ENCODE results near the gene VAX1.

The VAX1 gene

DNA sequence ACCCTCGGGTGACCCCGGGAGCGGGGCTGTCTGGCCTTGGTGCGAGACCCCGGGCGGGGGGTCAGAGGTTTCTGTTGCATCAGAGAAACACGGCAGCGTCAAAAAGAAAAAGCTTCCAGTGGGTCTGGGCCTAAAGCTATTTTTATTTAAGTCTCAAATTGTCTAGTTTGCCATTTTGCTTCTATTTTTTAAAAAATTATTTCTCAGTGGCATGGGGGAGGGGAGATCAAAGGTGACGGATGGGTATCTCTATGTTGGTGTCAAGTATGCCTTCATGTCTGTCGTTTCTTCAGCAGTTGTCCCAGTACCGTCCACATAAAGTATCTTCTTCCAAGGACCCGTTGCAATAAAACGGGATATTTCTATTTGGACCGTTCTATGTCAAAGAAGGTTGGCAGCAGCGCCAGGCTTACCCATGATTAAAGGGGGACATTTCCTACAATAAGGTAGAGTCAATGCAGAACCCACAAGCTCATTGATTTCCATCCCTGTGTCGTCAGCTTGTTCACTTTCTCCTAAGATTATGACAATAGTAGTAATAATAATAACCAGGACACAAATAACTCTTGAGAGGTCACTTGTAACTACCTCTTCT, 26.0 kb upstream of the VAX1 start:
- DNase-seq: no peak

DNA sequence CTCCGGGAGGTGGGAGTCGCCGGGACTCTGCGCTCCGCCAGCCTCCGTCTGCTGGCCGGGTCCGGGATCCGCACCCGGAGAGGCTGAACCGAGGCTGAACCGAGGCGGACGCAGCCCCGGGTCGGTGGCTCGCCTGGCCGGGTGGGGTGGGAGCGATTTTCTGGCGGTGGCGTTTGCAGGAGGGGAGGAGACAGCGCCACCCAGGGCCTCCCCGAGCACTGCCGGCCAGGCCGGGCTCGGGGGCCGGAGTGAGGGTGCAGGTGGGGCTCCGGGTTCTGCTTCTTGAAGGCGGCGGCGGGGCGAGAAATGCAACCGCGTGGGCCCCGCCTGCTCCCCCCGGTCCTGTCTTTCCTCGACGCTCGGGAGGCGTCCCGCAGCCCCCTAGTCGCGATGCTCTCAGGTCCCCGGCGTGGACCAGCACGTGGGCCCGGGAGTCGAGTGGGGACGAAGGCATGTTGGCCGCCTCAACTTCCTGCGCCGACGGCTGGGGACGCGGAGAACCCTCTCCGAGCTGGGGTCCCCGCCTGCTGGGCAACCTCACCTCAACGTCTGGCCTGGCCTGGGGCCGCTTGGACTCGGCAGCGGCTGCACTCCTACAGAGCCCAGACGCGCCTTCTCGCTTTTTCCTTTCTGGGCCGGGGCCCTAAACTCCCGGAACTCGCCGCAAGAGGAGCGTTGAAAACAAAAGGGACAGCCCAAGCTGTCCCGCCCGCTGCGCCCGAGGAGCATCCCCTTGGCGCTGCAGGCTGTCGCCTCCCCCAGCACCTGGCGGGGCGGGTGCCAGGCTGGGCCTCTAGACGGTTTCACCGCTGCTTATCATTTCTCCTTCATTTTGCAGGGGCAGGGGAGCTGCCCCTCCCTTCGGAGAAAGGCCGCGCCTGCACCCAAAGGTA, 25.2 kb upstream of the VAX1 start:
- no peak for DNase-seq

DNA sequence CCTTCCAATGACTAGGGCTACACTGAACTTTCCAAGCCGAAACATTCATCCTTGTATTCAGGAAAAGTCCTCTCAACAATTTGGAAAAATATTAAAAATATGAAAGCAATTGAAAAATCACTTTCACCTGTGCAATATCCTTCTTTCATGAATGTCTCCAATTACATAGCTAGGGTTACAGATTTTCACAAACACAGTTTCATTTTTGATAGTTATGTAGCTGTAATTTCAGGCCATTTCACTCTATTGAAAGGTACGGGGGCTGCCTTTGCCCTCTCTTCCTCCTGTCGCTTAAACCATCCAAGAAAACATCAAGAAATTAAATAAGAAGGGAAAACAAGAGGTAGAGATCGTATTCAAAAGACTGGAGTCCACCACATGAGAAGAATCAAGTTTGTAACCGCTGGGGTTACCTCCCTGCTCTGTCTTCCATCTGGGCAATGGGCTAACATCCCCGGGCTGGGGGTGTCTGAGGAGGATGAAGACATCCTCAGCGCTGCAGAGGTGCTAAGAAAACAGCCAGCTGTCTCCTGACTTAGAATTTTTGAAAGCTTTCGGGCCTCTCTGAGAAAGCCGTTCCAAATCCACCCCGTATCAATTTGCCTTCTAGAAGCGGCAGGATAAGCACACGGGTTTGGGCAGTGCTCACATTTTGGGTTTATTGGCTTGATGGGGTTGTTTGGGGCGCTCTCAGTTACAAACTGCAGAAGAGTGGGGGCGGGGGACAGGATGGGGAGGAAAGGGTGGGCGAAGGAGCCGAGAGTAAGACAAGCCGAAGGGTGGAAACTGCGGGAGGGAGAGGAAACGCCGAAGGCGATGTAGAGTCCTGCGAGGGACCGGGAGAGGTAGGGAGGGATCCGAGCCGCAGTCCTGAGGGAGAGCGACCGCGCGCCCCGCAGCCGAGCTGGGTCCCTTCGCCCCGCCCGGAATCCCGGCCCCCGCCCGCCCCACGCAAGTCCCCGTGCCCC, 24.3 kb upstream of the VAX1 start:
- no peak for DNase-seq

DNA sequence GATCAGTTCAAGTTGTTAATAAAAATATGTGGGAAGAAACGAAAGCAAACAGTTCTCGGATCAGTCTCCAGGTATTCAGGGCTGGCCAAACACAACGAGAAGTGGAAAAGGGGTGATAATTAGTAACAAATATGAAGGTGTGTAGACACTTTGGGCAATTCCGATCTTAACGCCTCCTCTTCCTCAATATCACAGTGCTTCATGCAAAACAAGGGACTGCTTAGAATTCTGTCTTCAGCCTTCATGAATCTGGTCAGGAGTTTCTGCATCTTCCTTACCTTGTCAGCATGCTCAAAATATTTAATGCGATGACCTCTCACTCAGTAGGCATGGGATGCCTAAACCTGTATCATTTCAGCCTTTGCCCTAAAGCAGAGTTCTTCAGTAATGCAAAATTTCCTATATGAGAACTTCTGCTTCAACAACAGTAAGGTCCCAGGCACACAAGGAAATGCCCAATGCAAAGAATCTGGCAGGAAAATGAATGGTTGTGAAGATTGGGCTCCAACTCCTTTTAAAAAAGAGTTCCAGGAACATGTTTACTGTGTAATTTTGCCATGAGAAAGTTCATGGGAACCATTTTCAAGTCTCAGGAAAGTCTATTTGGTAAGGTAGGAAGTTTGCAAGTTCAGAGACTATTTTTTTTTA, 23.4 kb upstream of the VAX1 start:
- DNase-seq: no peak

DNA sequence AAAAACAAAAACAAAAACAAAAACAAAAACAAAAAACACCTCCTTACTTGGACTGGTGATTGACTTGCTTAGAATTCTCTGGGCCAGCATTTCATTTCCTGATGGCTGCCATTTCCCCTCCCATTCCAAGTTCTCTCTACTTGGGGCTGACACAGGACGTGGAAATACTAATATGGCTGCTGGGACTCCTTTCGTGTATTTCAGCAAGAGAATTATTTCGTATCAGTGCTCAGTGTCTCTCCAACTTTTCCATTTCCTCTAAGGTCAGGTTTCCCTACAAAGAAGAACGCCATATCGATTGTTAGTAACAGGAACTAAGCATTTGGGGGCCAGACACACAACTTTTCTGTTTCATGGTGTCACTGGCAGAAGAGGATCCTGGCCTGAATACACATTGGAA, 22.5 kb upstream of the VAX1 start:
- DNase-seq: no peak

DNA sequence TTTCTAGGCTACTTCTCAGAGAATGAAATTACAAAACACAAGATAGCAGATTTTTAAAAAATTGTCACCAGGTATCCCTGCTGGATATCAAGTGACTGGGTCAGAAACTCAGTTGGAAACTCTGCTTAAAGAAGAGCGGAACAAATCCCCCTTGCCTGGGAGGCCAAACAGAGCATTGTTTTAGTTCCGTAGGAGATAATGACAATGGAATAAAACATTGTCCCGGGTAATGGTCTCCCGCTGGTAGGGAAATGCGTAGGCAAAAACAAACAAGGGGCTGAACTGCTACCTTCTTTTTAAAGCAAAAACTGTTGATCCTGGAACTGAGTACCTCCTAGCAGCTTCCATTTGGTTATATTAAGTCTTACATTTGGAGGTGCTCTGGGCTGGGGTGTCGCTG, 21.3 kb upstream of the VAX1 start:
- DNase-seq: no peak

DNA sequence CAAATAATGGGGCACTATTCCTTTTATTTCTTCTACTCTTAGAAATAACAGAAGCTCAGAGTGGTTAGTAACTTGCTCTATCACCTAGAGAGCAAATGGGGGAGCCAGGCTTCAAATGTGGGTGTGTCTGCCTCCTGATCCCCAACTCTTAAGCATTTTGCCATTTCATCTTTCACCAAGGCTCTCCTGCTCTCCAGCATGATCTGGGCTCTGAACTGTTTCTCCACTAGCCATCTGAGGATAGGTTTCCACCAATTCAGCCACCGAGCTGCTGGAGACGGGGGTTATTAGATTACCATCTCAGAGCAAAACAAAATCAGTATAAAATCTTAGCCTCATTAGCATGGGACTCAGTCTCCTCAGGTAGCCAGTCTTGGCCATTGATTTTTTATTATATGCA, 20.2 kb upstream of the VAX1 start:
- no peak for DNase-seq

DNA sequence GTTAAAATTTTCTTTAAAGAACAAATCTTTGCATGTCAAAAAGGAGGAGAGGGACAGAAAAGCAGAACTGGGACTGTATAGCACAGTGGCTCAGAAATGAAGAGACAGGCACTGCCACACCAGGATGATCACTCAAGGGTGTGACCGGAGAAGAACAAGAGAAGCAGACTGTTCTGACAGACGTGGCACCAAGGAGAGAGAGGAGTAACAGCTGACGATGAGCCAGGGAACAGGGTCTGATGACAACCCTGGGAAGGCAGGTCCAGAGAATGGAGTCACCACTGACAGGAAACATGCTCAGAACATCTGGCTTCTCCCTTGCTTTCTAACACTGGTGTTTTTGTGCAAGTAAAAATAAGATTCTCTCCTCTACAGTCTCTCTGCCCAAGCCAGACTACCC, 14.6 kb upstream of the VAX1 start:
- DNase-seq: no peak

DNA sequence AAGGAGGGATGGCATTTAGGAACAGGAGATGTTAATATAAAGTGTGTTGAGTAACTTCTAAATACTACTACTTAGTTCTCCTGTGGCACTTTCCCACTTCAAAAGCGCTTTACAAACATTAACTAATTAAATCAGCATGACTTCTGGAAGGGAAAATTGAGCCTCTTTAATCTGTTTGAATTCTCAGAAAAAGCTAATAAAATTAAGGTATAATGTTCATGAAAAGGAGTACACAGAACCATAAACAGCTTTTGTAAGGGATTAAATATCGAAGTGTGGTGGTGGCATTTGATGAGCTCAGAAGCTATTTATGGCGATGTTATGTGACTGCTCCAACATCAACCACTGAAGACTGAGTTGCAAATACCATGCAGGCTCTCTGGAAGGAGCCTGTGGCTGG, 10.2 kb upstream of the VAX1 start:
- no peak for DNase-seq

DNA sequence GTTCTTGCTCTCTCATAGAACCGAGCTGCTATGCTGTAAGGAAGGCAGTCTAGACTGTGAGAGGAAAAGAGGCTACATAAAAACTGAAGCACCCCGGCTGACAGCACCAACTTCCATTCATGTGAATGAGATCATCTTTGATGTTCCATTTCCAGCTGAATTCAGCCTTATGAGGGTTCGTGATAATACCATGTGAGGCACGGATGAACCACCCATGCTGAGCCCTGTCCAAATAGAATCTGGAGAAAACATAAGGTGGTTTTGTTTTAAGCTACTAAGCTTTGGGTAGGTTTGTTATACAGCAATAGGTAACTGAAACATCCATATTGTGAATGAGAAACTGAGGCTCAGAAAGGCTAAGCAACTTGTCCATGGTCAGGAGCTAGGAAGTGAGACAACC, 6.9 kb upstream of the VAX1 start:
- no peak for DNase-seq

DNA sequence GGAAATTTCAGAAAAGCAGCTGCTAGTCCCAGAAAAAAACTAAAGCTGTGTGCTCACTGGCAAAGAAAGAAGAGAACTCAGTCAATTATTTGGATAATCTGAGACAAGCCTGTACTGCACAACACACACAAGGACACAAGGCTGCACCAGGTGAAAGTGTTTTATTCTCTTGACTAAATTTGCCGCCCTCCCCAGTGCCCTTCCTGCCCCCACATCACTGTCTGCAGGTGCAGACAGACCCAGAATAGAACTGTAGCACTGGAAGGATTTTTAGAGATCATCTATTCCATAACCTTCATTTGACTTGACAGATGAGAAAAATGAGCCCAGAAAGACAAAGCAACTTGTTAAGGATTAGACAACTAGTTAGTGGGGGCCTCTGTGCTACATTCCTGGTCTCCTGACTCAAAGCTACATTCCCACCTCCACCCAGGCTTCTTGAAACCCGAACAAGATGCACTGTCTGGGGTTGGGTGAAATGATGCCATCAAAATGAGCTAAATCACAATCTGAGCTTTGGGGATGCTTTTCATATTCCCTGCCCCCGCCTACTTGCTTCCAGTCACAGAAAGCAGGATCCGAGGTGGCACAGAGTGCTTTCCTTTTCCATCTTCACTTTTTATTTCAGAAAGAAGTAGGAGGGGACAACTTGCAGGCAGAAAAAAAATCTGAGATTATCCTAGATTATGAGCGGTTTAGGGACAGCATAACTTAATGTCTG, 5.2 kb upstream of the VAX1 start:
- no peak for DNase-seq

DNA sequence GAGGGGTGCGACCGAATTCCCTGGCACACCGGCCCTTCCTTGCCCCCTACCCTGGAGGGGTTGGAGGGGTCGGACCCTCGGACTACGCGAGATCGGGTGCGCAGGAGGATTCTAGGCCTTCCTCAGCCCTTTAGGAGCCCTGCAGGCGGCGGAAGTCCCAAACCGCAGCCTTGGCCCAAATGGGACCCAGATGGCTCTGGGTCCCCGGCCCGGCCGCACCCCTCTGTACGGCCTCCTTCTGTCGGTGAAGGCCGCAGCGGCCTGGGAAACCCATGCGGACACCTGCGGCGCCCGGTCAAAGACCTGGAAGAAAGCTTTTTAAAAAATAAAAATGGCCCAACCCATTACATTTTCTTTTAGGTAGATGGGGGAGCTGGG, 2.4 kb upstream of the VAX1 start:
- DNase-seq: no peak

DNA sequence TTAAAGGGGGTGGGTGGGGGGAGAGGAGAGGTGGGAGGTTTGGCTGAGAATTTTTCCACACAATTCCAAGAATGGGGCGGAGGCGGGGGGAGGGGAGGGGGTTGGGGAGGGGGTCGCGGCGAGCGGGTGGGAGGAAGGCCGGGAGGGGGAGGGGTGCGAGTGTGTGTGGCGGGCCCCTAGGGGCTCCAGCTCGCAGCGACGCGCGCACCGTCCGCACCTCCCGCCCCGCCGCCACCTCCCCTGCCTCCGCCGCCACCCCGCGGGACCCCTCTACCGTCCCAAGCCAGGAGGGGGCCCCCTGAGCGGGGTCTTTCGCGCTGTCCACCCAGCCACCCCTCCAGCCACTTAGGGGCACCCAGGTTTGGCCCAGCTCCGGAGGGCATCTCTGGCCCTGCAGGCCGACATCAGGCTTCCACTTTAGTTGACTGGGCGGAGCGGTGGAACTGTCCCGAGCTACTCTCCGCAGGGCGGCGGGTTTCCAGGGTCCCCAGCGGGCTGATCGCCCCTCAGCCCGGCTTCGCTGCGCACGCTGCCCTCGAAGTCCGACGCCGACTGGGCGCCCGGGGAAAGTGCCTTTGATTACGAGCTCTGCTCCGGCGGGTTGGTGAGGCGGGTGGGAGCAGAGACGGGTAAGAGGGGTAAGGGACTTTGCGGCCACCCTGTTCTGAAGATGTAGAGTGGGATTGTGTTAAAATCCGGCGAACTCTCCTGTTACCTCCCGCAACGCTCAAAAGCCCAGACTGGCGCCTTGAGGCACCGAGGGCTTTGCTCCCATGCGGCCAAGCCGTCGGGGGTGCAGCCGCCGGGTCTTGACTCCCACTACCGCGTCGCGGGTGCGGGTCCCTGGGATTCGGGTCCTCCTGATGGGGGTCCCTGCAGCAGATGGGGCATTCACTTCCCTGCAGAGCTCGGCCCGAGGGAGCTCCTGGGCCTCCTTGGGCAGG, 1.8 kb upstream of the VAX1 start:
- DNase-seq: no peak

DNA sequence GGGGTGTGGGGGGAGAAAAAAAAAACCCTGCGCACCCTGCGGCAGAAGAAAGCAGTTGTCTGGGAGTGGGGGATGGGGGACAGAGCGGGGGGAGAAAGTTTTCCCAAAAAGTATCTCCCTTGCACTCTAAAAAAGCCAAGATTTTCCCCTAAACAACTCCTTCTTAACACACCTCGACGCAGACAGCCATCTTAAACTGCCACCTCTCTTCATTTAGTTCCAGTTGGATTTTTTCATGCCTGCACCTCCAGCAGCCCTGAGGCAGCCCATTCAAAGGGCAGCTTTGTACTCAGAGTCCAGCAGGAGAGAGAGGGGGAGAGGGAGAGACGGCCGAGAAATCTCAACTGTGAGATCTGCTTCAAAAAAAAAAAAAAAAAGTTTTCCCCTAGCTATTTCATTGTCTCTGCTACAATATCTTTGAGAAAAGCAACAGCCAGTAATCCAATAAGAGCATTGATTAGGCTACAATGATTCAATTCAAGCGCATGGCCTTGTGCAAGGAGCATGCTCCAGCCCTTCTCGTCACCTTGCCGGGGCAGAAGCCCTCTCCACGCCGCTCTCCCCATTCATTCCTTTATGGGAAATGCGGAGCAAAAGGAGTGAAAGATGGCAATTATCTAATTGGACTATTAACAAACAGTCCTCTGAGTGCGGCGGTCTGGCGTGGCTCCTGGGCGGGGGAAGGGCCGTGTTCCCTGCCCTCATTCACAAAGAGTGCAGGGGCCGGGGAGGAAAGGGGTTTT, 939 bp upstream of the VAX1 start:
- no peak for DNase-seq

DNA sequence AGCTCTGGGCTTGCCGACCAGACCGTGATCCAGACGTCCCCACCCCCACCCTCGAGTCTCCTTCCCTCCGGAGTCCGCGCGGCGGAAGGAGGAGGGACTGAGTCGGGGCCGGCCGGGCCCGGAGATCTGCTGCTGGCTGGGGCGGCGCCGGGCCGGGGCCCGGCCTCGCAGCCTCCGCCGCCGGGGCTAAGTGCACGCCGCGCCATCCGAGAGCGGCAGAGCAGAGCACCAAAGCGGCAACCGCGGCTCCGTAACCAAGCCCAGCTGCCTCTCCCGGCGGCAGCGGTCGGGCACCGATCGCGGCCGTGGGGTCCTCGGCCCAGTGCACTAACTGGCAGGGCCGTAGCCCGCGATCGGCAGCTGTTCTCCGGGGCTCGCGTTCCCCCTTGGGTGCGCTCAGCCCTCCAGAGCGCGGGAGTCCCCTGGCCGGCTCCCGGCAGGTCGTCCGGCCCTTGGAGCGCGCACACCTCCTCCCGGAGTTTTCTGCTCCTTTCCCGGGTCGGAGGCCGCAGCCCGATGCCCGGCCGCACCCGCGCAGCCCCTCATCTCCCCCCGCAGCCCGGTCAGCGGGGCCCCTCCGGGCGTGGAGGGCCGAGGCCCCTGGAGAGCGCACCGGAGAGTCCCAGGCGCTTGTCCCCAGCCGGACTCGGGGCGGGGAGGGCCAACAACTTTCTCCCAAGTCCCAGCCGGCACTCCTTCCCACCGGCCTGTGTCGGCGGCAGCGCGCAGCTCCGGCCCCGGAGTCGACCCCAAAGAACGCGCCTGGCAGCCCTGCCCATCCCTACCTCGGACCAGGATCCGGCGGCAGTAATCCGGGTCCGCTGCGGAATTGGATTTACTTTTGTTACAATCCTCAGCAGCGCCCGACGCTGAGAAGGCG, 799 bp downstream of the VAX1 start:
- DNase-seq: no peak

DNA sequence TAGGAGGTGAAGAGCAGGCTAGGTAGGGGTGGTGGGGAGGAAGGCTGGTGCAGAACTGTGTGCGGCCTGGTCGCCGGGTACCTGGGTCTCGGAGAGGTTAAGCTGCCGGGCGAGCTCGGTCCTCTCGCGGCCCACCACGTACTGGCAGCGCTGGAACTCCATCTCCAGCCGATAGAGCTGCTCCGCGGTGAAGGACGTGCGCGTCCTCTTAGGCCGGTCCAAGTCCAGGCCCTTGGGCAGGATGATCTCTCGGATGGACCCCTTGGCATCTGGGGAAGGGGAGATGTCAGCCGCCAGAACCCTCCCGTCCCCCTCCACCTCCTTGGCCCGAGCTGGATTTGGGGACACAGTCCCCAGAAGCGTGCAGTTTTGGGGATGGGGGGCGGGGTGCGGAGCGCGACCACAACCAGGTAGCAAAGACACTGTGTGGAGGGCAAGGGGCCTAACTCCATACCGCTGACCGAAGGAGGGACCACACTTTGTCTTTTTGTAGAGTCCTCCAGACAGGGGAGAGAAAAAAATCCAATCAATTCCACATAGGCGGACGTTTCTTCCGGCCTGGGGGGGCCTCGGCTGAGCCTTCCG, 1.6 kb downstream of the VAX1 start:
- DNase-seq: no peak

DNA sequence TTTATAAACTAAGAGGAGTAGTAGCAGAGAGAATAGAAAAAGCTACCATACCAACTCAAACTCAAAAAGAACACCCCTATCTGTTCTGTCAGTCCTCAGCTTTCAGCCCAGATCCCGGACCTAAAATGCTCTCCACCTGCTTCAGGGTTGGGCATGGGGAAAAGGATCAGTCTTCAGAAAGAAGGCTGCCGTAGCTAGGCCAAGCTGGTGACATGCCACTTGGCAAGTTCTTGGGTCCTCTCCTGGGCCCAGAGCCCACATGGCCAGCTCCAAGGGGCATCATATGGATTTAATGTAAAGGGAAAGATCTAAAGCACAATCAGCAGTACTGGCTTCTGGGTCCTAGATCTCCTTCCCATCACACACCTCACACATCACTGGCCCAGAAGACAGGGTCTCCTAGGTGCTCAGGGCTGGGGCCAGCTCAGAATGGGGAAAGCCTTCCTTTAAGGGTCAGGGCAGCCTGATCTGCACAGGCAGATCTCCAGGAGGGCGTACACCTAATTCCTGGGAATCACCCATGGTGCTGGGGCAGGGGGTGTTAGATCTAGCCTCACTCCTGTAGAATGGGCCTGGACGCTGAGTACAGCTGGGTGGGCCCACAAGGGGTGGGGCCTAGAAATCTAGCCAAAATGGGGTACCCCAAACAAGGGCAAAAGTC, 2.5 kb downstream of the VAX1 start:
- DNase-seq: no peak

DNA sequence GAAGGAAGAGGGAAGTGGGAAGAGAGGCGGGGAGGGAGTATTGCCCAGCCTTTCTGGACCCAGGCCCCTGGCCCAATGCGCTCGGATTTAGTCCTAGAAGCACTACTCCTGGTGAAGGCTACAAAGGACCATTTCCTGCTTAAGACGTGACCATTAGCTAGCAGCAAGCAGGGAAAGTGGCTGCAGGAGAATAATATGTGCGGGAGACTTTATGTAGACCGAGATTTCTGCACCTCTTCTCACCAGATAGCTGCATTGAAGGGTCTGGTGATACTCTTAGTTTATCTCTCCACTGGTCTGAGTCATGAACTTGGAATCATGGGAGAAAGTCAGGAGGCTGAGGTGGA, 3.1 kb downstream of the VAX1 start:
- DNase-seq: no peak
